GM13976 (cell line): ENCODE data around the gene AP3B1.

Experiments
- DNase-seq: peaks from one replicate; pipeline ENCODE4 v3.0.0; 2012; ENCODE audit warnings: low spot score
- CTCF ChIP-seq: IDR thresholded peaks from 2 replicates; pipeline ENCODE4 v1.5.1; 2012; ENCODE audit warnings: borderline replicate concordance, mild to moderate bottlenecking; ENCODE audit not compliant: insufficient read depth; ENCODE audit errors: extremely low read depth, missing control alignments, control extremely low read depth
- in situ Hi-C: fragments of 300-500 bp; cut with MboI; formaldehyde crosslinking; loops from one replicate; pipeline ENCODE4 v1.12.0; 2022; ENCODE audit warnings: low sequenced_read_pairs, mixed read lengths, inconsistent platforms; ENCODE audit not compliant: unreplicated experiment

AP3B1 gene

GRCh38 chr5:78004559-78004958 lies 289.9 kb downstream of the AP3B1 start:
- no peak for DNase-seq
- in situ Hi-C loops: no loop called here
- TF ChIP-seq CTCF: no peak

- DNase-seq: no peak
- in situ Hi-C loops: no loop called here
- no peak for TF ChIP-seq CTCF
Observed at GRCh38 chr5:78003919-78004318, 290.6 kb downstream of the AP3B1 start.

- DNase-seq: no peak
- no peak for TF ChIP-seq CTCF
- in situ Hi-C loops: no loop called here
Observed at GRCh38 chr5:78003450-78003849, 291.0 kb downstream of the AP3B1 start.

- no peak for DNase-seq
- no peak for TF ChIP-seq CTCF
- in situ Hi-C loops: no loop called here
Observed at GRCh38 chr5:78002690-78003089, 291.8 kb downstream of the AP3B1 start.

DNA sequence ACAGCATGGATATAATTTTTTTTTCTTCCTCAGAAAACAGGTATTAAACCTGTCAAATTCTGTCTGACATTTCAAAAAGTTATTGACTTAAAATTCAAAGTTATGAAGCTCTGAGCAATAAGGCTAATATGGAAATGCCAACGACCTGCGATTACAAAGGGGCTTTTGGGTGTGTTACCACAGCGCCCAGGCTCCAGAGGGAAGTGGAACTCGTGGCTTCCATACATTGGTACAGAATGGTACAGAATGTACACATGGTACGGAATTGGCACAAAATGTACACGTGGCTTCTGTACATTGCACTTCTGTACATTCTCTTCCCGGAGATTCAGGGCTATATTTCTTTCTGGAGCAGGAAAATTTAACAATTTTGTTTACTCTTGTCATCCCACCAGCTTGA lies 293.3 kb downstream of the AP3B1 start:
- no peak for DNase-seq
- no peak for TF ChIP-seq CTCF
- in situ Hi-C loops: no loop called here

GRCh38 chr5:78000191-78000590 lies 294.3 kb downstream of the AP3B1 start:
- in situ Hi-C loops: no loop called here
- TF ChIP-seq CTCF: no peak
- DNase-seq: no peak

DNA sequence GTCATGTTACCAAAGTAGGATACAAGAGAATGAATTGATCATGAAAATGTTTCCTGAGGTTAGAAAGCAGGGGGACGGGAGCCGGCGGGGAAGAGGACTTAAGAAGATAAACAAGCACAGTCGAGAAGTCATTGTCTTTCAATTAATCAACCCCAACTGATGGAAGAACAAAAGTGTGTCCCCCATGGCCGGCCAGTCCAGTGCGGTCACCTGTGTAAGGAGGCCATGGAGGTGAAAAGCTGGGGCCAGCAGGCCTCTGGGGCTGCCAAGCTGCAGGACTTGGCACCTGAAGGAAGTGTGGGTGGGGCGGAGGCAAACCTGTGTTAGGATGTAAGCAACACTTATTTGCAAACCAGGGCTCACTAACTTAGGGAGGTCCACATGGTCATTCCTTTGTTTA lies 295.1 kb downstream of the AP3B1 start:
- no peak for TF ChIP-seq CTCF
- no peak for DNase-seq
- in situ Hi-C loops: no loop called here
